Mononuclear cell (primary cell): ENCODE measurements around the gene CCDC83. TPM values are rescaled to one million over a fixed set of nuclear protein-coding genes. Genes with fewer than 3 reads are reported as not detected.
"Not testable (repeated sequence)": the region's sequence is repeated elsewhere in the genome, so short reads cannot be mapped to it uniquely, and the experiment has no call there.

Source experiments
- H3K27me3 ChIP-seq: 2 replicates; pipeline ENCODE4 v1.6.0; 2011; ENCODE audit warnings: low read length, control low read depth; ENCODE audit not compliant: insufficient read depth
- H3K4me1 ChIP-seq: 2 replicates; pipeline ENCODE4 v1.5.1; 2011; ENCODE audit warnings: mild to moderate bottlenecking, low read length, control low read depth; ENCODE audit not compliant: insufficient read depth
- H3K4me3 ChIP-seq: 2 replicates; pipeline ENCODE4 v1.5.1; 2011; ENCODE audit warnings: mild to moderate bottlenecking, low read length, moderate library complexity
- H3K9me3 ChIP-seq: 2 replicates; pipeline ENCODE4 v1.5.1; 2011; ENCODE audit warnings: low read depth, mild to moderate bottlenecking, control low read depth, low read length
- total RNA-seq: library from RNA; depleted of rRNA; stranded (reverse); fragments of >200 nt; gene quantifications from one replicate; pipeline ENCODE4 v1.2.3, GENCODE V29; 2012

CCDC83 gene
- total RNA-seq, 1 donor: under 0.01 TPM

- Histone ChIP-seq H3K9me3 (no peaks in the 10 kb centered on the region), H3K4me1 (peaks cover 35% of the 10 kb centered on the region), H3K27me3 (no peaks in the 10 kb centered on the region), H3K4me3 (no peak overlapping the region)
Observed at GRCh38 chr11:85826116-85826855, 28.9 kb upstream of the CCDC83 start.

- Histone ChIP-seq H3K9me3 (no peaks in the 10 kb centered on the region), H3K4me3 (no peak overlapping the region), H3K4me1 (peaks cover 30% of the 10 kb centered on the region), H3K27me3 (no peaks in the 10 kb centered on the region)
Observed at GRCh38 chr11:85827748-85828639, 27.2 kb upstream of the CCDC83 start.

- no peaks in the 10 kb centered on the region for H3K9me3 ChIP-seq
- peaks cover 27% of the 10 kb centered on the region for H3K4me1 ChIP-seq
- H3K27me3 ChIP-seq: no peaks in the 10 kb centered on the region
- H3K4me3 ChIP-seq: no peak overlapping the region
Observed at GRCh38 chr11:85828640-85828978, 26.6 kb upstream of the CCDC83 start.

- Histone ChIP-seq H3K4me3 (no peak overlapping the region), H3K9me3 (no peaks in the 10 kb centered on the region), H3K4me1 (peaks cover 24% of the 10 kb centered on the region), H3K27me3 (no peaks in the 10 kb centered on the region)
Observed at GRCh38 chr11:85829172-85829571, 26.0 kb upstream of the CCDC83 start.

- Histone ChIP-seq H3K9me3 (peaks cover 8% of the 10 kb centered on the region), H3K27me3 (no peaks in the 10 kb centered on the region), H3K4me1 (peaks cover 15% of the 10 kb centered on the region), H3K4me3 (no peak overlapping the region)
Observed at GRCh38 chr11:85831050-85831449, 24.1 kb upstream of the CCDC83 start.

- H3K4me1 ChIP-seq: no peaks in the 10 kb centered on the region
Observed at GRCh38 chr11:85835263-85835662, 19.9 kb upstream of the CCDC83 start.

GRCh38 chr11:85835729-85836128, 19.5 kb upstream of the CCDC83 start:
- Histone ChIP-seq H3K4me1 (no peaks in the 10 kb centered on the region), H3K27me3 (no peaks in the 10 kb centered on the region), H3K4me3 (no peak overlapping the region), H3K9me3 (peaks cover 8% of the 10 kb centered on the region)

More at GRCh38 chr11:85835263-85835662, 19.9 kb upstream of the CCDC83 start:
- H3K27me3 ChIP-seq: no peaks in the 10 kb centered on the region
- H3K4me3 ChIP-seq: no peak overlapping the region
- peaks cover 8% of the 10 kb centered on the region for H3K9me3 ChIP-seq

- H3K9me3 ChIP-seq, H3K4me1 ChIP-seq, H3K27me3 ChIP-seq, H3K4me3 ChIP-seq: not testable (repeated sequence)
Observed at GRCh38 chr11:85840932-85841331, 14.3 kb upstream of the CCDC83 start.

GRCh38 chr11:85843929-85844328, 11.3 kb upstream of the CCDC83 start:
- Histone ChIP-seq H3K4me3 (no peak overlapping the region), H3K27me3 (no peaks in the 10 kb centered on the region), H3K9me3 (no peaks in the 10 kb centered on the region), H3K4me1 (no peaks in the 10 kb centered on the region)

- H3K4me3 ChIP-seq: no peak overlapping the region
Observed at GRCh38 chr11:85844439-85845123, 10.6 kb upstream of the CCDC83 start.

GRCh38 chr11:85845124-85845631, 10.0 kb upstream of the CCDC83 start:
- H3K4me3 ChIP-seq: no peak overlapping the region
- no peaks in the 10 kb centered on the region for H3K9me3 ChIP-seq
- no peaks in the 10 kb centered on the region for H3K27me3 ChIP-seq

More at GRCh38 chr11:85844439-85845123, 10.6 kb upstream of the CCDC83 start:
- Histone ChIP-seq H3K4me1 (no peaks in the 10 kb centered on the region), H3K27me3 (no peaks in the 10 kb centered on the region), H3K9me3 (no peaks in the 10 kb centered on the region)

GRCh38 chr11:85847436-85847835, 7.7 kb upstream of the CCDC83 start:
- no peak overlapping the region for H3K4me3 ChIP-seq

More at GRCh38 chr11:85845124-85845631, 10.0 kb upstream of the CCDC83 start:
- no peaks in the 10 kb centered on the region for H3K4me1 ChIP-seq

GRCh38 chr11:85848006-85848405, 7.2 kb upstream of the CCDC83 start:
- Histone ChIP-seq H3K4me3 (no peak overlapping the region), H3K9me3 (no peaks in the 10 kb centered on the region), H3K4me1 (no peaks in the 10 kb centered on the region), H3K27me3 (no peaks in the 10 kb centered on the region)

More at GRCh38 chr11:85847436-85847835, 7.7 kb upstream of the CCDC83 start:
- no peaks in the 10 kb centered on the region for H3K9me3 ChIP-seq
- no peaks in the 10 kb centered on the region for H3K4me1 ChIP-seq
- no peaks in the 10 kb centered on the region for H3K27me3 ChIP-seq

GRCh38 chr11:85848556-85848955, 6.6 kb upstream of the CCDC83 start:
- Histone ChIP-seq H3K9me3 (no peaks in the 10 kb centered on the region), H3K27me3 (no peaks in the 10 kb centered on the region), H3K4me3 (no peak overlapping the region), H3K4me1 (no peaks in the 10 kb centered on the region)

- H3K9me3 ChIP-seq, H3K27me3 ChIP-seq, H3K4me3 ChIP-seq: not testable (repeated sequence)
- H3K4me1 ChIP-seq: peaks cover 13% of the 10 kb centered on the region
Observed at GRCh38 chr11:85852754-85853153, 2.4 kb upstream of the CCDC83 start.
